HG03571 (cell line): Measurements from ENCODE around the gene RPS6KB2.

Experiments used
- ATAC-seq: cut with Tn5 transposase; IDR thresholded peaks from one replicate; pipeline ENCODE4 v1.9.1; 2021; ENCODE audit not compliant: unreplicated experiment

Gene RPS6KB2

DNA sequence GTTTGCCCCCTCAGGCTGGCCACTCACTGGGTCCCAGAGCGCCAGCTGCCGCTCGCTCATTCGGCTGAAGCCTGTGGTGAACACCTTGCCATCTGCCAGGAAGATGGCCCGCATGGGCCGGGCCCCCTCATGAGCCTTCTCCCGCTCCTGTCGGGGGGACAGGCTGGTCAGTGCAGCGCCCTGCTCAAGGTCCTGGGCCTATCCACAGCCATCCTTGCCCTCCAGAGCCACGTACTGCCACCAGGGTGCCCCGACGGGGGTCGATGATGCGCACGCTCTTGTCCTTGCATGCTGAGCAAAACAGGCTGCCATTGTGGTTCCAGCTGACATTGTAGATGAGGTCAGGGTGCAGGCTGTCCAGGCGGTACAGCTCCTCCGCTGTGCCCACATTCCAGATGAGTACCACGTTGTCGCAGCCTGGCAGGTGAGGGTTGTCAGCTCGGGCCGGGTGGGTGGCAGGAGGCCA lies 12.8 kb downstream of the RPS6KB2 start:
- ATAC-seq, result no peak

DNA sequence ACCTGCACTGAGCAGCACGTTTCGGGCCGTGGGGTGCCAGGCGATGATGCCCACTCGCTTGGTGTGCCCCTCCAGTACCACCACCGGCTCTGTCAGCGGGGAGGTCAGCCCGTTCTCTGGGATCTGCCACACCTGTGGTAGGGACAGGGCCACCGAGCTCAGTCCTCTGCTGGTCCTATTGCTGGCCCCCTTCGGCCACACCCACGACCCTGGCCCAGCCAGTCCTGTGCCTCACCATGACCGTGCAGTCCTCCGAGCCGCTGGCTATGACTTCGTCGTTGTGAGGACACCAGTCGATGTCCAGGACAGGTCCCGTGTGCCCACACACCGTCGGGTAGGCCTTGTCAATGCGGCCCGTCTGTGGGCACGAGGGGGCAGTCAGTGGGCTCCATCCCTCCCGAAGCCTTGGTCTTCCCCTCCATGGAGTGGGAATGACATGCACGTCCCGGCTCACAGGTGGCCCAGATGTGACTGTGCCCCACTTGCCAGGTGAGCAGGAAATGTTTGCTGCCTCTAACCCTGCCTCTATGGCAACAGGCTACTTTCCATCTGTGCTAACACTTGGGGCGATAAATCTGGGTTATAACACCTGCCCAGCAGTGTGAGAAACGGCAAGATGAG lies 13.5 kb downstream of the RPS6KB2 start:
- ATAC-seq, result no peak

DNA sequence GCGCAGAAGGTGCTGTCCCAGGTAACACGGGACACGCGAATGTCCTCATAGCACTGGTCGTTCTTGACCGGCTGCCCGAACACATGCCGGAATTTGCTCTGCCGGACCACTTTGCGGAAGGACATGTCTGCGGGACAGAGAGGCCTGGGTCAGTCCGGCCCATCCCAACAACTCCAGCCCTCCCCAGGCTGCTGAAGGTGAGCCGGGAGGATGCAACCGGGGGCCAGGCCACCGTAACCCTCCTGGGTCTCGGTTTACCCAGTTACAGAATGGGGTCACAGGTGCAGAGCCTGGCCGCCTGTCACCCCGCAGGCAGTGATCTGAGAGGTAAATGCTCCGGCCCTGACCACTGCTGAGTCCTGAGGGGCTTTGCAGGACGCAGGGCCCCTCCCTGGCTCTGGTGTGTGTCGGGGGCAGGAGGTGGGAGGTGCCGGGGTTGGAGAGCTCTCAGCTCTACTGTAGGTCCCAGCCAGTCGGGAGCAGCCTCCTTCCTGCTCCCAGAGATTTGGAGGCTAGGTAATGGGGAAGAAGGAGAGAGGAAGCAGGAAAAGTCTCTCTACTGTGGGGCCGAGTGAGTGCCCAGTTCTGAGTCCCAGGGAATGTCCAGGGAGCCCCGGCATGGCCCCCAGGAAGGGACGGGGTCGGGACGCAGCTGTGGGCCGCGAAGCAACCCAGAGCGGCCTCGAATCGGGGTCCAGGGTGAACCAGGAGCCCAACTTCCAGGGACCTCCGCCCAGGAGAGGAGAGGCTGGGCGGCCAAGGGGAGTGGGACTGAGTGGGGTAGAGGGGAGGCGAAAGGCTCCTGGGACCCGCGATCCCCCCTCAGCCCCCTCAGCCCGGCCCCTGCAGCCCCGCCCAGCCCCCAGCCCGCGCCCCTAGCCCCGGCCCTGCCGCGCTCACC lies 14.5 kb downstream of the RPS6KB2 start:
- ATAC-seq, result no peak

DNA sequence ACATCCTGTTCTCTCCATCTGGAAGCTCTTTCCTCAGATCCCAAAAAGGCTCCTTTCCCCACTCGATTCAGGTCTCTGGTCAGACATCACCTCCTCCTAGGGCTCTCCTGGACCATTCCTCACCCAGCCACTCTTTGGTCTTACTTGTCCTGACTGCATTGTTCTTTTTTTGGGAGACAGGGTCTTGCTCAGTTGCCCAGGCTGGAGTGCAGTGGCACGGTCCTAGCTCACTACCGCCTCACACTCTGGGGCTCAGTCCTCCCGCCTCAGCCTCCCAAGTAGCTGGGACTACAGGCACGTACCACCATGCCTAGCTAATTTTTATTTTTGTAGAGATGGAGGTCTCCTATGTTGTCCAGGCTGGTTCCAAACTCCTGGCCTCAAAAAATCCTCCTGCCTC lies 17.2 kb downstream of the RPS6KB2 start:
- ATAC-seq, result no peak

DNA sequence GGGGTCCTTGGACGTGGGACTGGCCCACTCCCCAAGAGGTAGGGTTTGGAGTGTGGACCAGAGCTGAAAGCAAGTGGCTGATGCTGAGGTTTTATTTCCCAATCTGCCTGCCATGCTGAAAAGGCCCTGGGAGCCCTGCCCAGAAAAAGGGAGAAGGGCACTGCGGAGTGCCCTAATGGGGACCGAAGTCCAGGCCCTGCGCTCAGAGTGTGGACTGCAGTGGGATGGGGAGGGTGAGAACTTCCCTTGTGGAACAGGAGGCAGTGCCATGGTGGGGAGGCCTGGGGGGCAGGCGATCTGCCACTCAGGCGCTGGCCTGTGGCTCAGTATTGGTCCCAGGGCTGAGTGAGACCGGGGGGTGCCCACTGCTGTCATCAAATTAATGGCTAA lies 19.9 kb downstream of the RPS6KB2 start:
- no peak for ATAC-seq

DNA sequence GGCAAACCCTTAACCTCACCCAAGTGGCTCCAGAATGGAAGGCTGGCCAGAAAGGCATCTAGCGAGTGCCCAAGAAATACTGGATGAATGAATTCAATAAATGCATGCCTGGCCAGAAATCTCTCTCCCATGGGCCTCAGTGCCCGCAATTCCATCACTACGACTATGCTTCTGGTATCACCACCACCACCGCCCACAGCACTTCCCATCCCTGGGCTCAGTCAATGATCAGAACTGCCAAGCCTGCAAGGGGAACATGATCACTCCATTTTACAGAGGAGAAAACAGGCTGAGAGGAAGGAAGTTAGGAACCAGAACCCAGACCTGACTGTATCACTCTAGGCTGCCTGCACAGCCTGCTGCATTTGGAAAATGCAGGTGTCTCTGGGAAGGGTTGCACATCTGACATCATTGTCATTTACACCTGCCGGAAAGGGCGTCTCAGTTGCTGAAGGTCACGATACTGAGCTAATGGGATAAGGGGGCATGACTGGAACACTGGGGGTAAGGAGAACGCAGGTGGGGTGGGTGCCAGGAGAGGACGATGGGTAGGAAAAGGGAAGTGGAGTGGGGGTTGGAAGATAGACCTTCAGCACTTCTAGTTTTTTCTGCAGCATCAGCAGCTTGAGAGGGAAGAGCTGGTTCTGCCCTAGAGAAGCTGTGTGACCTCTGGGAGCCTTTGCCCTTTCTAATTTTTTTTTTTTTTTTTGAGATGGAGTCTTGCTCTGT lies 21.0 kb downstream of the RPS6KB2 start:
- ATAC-seq, result no peak

DNA sequence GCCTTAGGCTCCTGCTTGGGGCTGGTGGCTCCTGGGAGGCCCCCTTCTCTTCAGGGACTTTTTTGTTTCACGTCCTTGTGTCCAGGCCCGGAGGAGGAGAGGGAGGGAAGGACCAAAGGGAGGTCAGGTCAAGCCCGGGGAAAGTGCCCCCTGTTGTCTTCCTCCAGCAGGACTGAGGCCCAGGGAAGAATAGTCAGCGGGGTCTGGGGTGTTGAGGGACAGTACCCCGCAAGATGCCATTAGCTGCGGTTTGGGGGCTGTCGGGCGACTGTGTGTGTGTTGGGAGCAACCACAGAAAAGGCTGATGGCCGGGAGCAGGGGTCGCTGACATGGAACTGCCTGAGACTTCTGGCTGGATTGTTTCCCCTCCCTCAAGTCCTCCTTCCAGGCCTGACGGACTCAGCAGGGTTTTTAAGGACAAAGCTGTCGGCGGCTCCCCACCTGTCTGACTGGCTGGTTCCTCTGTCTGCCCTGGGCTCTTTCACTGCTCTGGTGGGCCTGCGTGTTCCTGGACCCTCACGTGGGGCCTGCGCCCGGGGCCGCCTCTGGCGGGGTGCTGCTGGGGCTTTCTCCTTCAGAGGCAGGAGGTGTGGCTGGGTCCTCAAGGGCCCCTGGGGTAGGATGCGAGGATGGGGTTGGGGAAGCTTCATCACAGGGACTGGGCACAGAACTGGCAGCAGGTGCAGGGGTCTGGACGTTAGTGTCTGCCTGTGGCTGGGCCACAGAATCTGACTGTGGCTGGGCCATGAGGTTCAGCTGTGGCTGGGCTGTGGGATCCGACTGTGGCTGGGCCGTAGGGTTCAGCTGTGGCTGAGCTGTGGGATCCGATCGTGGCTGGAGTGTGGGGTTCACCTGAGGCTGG lies 22.7 kb downstream of the RPS6KB2 start:
- no peak for ATAC-seq

DNA sequence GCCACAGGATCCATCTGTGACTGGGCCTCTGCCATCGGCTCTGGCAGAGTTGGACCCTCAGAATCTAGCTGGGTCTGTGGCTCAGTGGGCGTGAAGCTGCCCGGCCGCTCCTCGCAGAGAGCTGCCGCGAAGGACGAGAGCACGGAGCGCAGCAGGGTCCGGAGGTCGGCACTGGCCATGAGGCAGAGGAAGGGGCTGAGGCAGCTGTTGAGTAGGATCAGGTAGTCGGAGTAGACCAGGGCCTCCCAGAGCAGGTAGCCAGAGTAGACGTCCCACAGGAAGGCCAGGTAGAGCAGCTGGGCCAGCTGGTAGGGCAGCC lies 23.3 kb downstream of the RPS6KB2 start:
- ATAC-seq, result no peak

DNA sequence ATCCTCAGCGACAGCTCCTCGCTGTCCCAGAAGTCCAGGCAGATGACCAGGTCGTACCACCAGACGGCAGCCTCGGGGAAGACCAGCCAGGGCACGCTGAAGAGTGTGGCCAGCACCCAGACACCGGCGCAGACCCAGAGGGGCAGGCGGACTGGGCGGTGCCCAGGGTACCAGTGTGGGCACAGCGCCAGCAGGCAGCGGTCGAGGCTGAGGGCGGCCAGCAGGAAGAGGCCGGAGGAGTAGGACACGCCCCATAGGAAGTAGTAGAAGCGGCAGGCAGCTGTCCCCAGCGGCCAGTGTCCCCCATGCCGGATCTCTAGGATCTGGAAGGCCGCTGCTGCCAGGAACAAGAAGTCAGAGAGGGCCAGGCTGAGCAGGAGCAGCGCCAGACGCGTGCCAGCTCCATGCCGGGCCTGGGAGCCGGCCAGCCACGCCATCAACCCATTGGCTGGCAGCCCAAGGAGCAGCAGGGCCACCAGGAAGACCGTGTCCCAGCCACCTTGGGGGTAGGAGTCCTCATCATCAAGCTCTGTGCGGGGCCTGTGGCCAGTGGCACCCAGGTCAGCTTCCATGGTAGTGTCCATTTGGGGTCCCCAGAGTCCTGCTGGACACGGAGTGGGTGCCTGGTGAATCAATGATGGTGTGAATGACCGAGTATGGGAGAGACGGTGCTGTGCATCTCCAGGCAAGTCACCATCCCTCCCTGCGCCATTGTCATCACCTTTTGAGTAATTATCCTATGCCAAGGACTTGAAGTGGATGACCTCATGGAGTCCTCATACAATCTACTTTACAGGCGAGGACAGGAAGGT lies 24.1 kb downstream of the RPS6KB2 start, which contains the start of gene GPR152:
TSS of gene GPR152 (minus strand) at position 589 of the 812 bp plus-strand sequence. CDS start at position 584, 5 bp downstream.
- ATAC-seq, result no peak

DNA sequence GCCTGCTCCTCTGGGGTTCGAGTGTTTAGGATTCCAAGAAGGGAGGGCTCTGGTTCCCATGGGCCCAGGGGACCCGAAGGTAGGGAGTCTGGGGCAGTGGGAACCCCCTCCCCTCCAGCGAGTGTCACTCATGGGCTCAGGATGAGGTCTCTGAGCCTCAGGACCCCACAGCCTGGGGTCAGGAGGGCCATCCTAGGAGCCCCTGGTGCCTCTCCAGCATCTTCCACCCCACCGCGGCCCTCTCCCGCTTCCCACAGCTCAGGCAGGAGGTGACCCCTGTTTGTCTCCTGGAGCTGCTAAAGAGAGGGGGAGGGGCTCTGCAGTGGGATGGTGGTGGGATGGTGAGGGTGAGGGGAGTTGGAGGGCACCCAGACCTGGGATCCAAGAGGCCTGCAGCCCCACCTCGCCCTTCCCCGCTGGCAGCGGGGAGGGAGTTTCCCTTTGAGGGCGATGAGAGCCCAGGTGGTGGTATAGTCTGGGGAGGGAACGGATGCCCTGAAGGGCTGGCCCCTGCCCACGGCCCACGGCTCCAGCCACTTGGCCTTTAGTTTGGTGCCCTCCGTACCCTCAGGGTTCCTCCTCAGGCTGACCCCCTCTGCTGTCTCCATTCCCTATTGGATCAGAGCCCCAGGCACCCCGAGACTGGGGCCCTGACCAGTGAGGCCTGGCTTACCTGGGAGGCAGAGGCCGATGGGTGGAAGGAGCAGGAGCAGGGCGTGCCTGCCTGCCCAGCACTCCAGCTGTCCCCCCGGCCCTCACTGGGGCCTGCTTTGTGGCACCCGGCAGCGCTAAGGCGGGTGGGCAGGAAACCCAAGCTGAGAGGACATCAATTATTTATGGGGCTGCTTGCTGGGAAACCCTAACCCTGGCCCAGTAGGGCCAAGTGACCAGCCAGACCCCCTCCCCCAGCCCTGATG lies 25.8 kb downstream of the RPS6KB2 start:
- ATAC-seq, result no peak

DNA sequence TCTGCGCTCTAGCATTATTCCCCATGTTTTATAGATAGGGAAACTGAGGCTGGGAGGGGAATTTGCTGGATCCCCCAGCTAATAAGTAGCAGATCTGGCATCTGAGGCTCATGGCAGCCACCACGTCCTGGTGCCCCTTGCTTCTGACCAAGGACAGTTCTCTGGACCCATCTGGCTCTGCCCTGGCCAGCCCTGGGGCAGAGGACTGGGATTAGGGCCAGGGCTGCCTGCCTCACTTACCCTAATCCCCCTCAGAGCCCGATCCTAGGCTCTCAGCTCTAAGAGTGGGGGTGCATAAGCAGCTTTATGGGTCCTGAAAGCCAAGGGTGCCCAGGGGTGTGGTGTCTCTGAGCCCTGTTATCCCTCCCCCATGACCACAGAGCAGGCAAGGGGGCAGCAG lies 26.8 kb downstream of the RPS6KB2 start, which contains the start of gene CABP4:
TSS of gene CABP4 (plus strand) at position 301 of the 400 bp plus-strand sequence. CDS start at position 371, 70 bp downstream.
- no peak for ATAC-seq

DNA sequence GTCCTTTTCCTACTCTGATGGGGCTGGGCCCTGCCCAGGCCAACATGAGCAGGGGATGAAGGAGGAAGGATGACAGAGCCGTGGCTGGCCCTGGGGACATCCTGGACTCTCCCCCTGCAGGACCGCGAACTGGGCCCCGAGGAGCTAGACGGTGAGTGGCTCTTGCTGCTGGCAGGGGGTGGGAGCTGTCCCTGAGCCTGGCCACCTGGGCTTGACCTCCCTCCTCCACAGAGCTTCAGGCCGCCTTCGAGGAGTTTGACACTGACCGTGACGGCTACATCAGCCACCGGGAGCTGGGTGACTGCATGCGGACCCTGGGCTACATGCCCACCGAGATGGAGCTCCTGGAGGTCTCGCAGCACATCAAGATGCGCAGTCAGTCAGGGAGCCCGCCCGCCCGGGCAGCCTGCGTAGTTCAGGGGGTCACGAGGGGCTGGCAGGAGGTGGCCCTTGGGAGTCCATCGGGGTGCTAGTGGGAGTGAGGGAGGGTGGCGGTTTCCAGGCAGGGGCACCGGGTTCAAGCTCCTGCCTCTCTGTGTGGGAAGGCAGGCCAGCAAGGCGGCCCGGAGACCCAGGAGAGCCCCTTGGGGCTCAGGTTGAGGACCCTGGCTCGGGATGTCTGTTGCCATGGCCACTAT lies 27.9 kb downstream of the RPS6KB2 start:
- ATAC-seq, result no peak

DNA sequence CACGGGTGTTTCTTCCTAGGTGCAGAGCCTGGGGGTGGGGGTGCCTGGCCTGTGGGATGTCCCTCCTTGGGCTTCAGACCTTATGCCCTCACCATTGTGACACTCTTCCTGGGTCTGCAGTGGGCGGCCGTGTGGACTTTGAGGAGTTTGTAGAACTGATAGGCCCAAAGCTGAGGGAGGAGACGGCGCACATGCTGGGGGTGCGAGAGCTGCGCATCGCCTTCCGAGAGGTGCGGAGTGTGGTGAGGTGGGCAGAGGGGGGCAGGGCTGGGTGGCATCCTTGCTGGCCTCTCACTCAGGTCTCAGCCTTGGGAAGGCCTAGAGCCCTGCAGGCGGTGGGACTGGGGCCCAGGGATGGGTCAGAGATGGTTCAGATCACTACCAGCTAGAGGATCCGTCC lies 29.2 kb downstream of the RPS6KB2 start:
- ATAC-seq, result no peak

DNA sequence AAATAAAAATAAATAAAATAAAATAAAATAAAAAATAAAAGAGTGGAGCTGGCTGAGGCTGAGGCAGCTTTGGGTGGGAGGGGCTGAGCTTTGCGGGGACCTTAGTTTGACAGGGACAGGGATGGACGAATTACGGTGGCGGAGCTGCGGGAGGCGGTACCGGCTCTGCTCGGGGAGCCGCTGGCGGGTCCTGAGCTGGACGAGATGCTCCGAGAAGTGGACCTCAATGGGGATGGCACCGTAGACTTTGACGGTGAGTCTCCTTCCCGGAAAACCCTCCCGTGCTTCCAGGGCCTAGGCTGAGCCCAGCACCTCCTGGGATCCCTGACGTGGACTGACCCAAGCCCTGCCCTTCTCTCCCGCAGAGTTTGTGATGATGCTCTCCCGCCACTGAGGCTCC lies 30.0 kb downstream of the RPS6KB2 start:
- no peak for ATAC-seq

DNA sequence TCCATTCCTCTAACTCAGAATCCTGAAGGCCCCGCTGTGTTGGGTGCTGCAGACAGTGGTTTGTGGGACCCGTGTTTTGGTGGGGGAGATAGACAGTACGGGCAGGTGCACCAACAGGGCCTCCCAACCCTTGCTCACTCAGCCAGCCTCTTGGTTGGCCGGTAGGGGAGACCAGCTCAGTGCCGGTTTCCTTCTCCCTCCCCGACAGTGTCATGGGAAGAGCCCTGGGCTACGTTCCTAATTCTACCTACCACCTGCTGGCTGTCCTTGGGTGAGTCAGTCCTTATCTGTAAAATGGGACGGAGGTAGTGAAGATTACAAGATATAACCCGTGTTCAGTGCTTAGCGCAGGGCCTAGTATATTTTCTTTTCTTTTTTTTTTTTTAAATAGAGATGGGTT lies 34.9 kb downstream of the RPS6KB2 start:
- ATAC-seq, result no peak

DNA sequence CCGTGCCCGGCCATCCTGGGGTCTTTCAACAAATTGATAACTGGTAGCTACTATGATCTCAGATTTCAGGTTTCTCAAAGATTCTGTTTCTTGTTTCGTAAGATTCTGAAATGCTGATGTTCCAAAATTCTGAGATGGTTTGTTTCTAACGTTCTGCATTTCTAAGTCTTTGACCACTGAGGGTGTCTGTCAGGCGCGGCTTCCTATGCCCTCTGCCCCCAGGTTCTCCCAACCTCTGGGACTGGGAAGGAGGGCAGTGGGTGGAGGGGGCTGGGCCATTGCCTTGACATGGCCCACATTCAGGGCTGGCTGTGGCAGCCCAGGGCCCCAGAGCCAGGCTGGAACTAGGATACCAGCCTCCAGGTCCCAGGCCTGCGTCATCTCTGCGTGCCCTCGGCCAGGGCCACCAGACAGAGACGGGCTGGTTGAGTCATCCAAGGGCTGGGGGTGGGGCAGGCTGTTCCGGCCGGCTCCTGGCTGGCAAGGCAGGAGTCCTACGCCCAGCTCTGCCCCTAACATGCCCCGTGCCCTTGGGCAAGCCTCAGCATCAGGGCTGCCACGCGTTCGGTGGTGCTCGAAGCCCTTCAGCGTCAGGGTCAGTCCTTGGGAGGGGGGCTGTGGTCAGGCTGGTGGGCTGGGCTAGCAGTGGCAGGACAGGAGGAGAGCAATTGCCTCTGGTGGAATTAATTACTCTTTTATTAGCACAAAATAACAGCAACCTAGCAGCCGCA lies 35.6 kb downstream of the RPS6KB2 start:
- no peak for ATAC-seq

DNA sequence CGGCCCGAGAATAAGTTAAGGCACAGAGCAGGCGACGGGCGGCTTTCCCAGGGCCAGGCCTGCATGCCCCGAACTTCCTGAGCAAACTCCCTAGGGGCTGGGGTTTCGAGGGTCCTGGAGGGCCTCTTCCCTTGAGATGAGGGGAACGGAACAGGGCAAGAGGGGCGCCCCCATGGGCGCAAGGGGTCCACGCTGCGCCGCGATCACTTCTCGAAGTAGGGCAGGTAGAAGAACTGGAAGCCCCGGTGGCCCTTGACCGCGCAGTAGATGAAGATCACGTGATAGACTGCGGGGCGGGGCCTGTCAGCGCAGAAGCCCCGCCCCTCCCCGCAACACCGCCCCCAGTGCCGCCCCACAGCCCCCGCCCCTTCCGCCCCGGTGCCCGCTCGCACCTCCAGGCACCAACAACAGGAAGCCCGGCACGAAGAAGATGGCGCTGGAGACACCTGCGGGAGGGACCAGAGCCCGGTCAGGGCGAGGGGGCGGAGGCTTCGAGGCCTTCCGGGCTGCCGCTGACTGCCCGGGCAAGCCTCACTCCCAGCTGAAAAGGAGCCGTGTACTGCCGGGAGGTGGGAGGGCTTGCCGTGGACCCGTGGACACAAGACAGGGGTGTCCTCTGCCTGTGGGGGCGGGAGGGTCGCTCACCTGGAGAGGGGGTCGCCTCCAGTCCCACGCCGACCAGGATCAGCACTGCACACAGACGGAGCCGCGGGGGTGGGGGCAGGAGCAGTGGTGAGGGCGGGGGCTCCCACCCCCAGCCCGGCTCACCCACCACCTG lies 36.3 kb downstream of the RPS6KB2 start:
- ATAC-seq, result peak; percentile 47
